ENCODE data around the gene STXBP2. TPM values are rescaled to one million over a fixed set of nuclear protein-coding genes. Genes with fewer than 3 reads are reported as not detected.

The STXBP2 gene
- polyA plus RNA-seq, 3 donors = 43.6 to 114 (median 83.1) TPM

- 82 to 89% (median 86%) methylated on average over 12 of the region's 12 CpGs for whole genome bisulfite sequencing, 3 donors
- H3K27ac ChIP-seq (ENCODE audit: low read depth, low read length) = no peak overlapping the region
Measured at GRCh38 chr19:7687177-7687576, 50.3 kb downstream of the STXBP2 start.

DNA sequence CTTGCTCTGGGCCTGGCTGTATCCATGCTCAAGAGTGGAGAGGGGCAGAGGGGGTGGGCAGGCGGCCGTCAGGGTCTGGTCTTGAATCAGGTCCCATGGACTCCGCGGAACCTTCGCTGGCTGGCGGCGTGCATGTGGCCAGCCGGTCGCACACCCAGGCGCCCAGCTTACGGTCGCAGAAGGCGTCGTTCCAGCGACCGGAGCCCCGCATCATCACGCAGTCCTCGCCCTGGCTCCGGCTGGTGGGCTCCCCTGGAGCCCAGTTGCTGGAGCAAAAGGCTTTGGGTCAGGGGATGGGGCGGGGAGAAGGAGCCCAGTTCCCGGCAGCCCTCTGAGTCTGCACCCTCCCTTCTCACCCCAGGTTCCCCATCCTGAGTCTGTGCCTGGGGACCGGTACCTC is 52.3 kb downstream of the STXBP2 start:
- no peak overlapping the region for H3K27ac ChIP-seq (ENCODE audit: low read depth, low read length)
- WGBS, 3 donors = 21 to 34% (median 28%) methylated on average over 16 to 23 of the region's 23 CpGs

GRCh38 chr19:7690779-7691258 is 53.9 kb downstream of the STXBP2 start:
- H3K27ac ChIP-seq (ENCODE audit: low read depth, low read length) = no peak overlapping the region
- WGBS, 3 donors = 81 to 84% (median 84%) methylated on average over 8 of the region's 8 CpGs

- no peak overlapping the region for H3K27ac ChIP-seq (ENCODE audit: low read depth, low read length)
Measured at GRCh38 chr19:7691497-7691896, 54.6 kb downstream of the STXBP2 start.

GRCh38 chr19:7692417-7693088 is 55.6 kb downstream of the STXBP2 start:
- 68 to 73% (median 69%) methylated on average over 13 of the region's 13 CpGs for WGBS, 3 donors
- no peak overlapping the region for H3K27ac ChIP-seq (ENCODE audit: low read depth, low read length)

GRCh38 chr19:7694499-7694898 is 57.6 kb downstream of the STXBP2 start:
- WGBS, 3 donors = 50 to 53% (median 51%) methylated on average over 4 of the region's 4 CpGs

More at GRCh38 chr19:7694499-7694898, 57.6 kb downstream of the STXBP2 start:
- H3K27ac ChIP-seq (ENCODE audit: low read depth, low read length) = no peak overlapping the region

Other genes starting within 250 kb of the STXBP2 start
- 1 to 10 TPM; 4.0 to 7.8 (median 7.0) TPM for gene PEX11G, start 148.1 kb upstream of the STXBP2 start, polyA plus RNA-seq
- gene ZNF358, start 121.0 kb upstream of the STXBP2 start, polyA plus RNA-seq = 10 to 100 TPM; 21.4 to 62.9 (median 49.1) TPM
- 10 to 100 TPM; 12.1 to 38.2 (median 34.3) TPM for gene MCOLN1, start 114.5 kb upstream of the STXBP2 start, polyA plus RNA-seq
- 10 to 100 TPM; 18.0 to 31.3 (median 30.7) TPM for gene PNPLA6, start 101.4 kb upstream of the STXBP2 start, polyA plus RNA-seq
- gene CAMSAP3, start 41.2 kb upstream of the STXBP2 start, polyA plus RNA-seq = 10 to 100 TPM in 1 of 3 donors, 1 to 10 TPM in 1, under 1 TPM in 1; 0.11 to 23.1 (median 2.2) TPM
- 10 to 100 TPM; 23.3 to 33.7 (median 29.4) TPM for gene XAB2, start 7.6 kb upstream of the STXBP2 start, polyA plus RNA-seq
- 100 to 1,000 TPM in 1 of 3 donors, 10 to 100 TPM in 2; 39.6 to 101 (median 62.3) TPM for gene PET100, start 7.3 kb upstream of the STXBP2 start, polyA plus RNA-seq
- 1 to 10 TPM in 1 of 3 donors, under 1 TPM in 1, not detected in 1; 0.10 to 3.7 TPM for gene PCP2, start 3.4 kb upstream of the STXBP2 start, polyA plus RNA-seq
- gene RETN, start 31.9 kb downstream of the STXBP2 start, polyA plus RNA-seq = 10 to 100 TPM in 2 of 3 donors, 1 to 10 TPM in 1; 5.0 to 20.0 (median 15.1) TPM
- gene MCEMP1, start 40.0 kb downstream of the STXBP2 start, polyA plus RNA-seq = 10 to 100 TPM in 2 of 3 donors, under 1 TPM in 1; 0.76 to 36.0 (median 20.8) TPM
- 100 to 1,000 TPM in 1 of 3 donors, 10 to 100 TPM in 2; 58.0 to 146 (median 75.1) TPM for gene TRAPPC5, start 43.7 kb downstream of the STXBP2 start, polyA plus RNA-seq
- gene FCER2, start 65.0 kb downstream of the STXBP2 start, polyA plus RNA-seq = under 1 TPM; 0.22 to 0.39 (median 0.38) TPM
- 10 to 100 TPM in 1 of 3 donors, 1 to 10 TPM in 2; 2.7 to 21.5 (median 7.2) TPM for gene CLEC4G, start 95.0 kb downstream of the STXBP2 start, polyA plus RNA-seq
- gene CD209, start 110.4 kb downstream of the STXBP2 start, polyA plus RNA-seq = 10 to 100 TPM in 2 of 3 donors, 1 to 10 TPM in 1; 1.3 to 12.8 (median 12.7) TPM
- 1 to 10 TPM in 1 of 3 donors, under 1 TPM in 1, not detected in 1; 0.16 to 3.7 TPM for gene CLEC4M, start 126.1 kb downstream of the STXBP2 start, polyA plus RNA-seq
- gene EVI5L, start 193.1 kb downstream of the STXBP2 start, polyA plus RNA-seq = 10 to 100 TPM in 1 of 3 donors, 1 to 10 TPM in 2; 3.9 to 10.2 (median 8.4) TPM
- gene PRR36, start 237.3 kb downstream of the STXBP2 start, polyA plus RNA-seq = under 1 TPM in 2 of 3 donors, not detected in 1; 0.04 to 0.78 TPM

Measured in adipose tissue (tissue), 3 donors.